Vagina (tissue), 2 donors: ENCODE results near the gene LRRC26. TPM values are rescaled to one million over a fixed set of nuclear protein-coding genes. Genes with fewer than 3 reads are reported as not detected.

Source experiments
- DNase-seq, 2 donors: peaks; one replicate each; pipeline ENCODE4 v3.0.0-alpha.2; 2017; ENCODE audit errors: extremely low spot score in 2 of 2
- H3K27ac ChIP-seq: fragments of 200-600 bp; sonication (generic); one replicate; pipeline ENCODE4 v1.5.1; 2019
- H3K27me3 ChIP-seq: fragments of 200-600 bp; sonication (generic); one replicate; pipeline ENCODE4 v1.5.1; 2019
- H3K36me3 ChIP-seq, 2 donors: fragments of 200-600 bp; sonication (generic); one replicate each; pipeline ENCODE4 v1.5.1; 2017 to 2019
- H3K4me1 ChIP-seq: fragments of 200-600 bp; sonication (generic); one replicate; pipeline ENCODE4 v1.5.1; 2019
- H3K4me3 ChIP-seq, 2 donors: fragments of 200-600 bp; sonication (generic); 1 replicate in 1 of 2; 2 replicates in 1 of 2; pipeline ENCODE4 v1.5.1; 2016 to 2019
- H3K9me3 ChIP-seq: fragments of 200-600 bp; sonication (generic); one replicate; pipeline ENCODE4 v1.5.1; 2019
- POLR2A ChIP-seq, 2 donors: fragments of 450-650 bp; IDR thresholded peaks; one replicate each; pipeline ENCODE4 v1.6.1; 2017; ENCODE audit warnings: antibody characterized with exemption in 2 of 2, mild to moderate bottlenecking in 2 of 2, moderate library complexity in 2 of 2
- POLR2AphosphoS5 ChIP-seq, 2 donors: sonication (generic); formaldehyde crosslinking; IDR thresholded peaks; one replicate each; pipeline ENCODE4 v1.9.0; 2017; ENCODE audit warnings: antibody characterized with exemption in 2 of 2, mild to moderate bottlenecking in 2 of 2, low read depth in 1 of 2; ENCODE audit not compliant: insufficient read depth in 1 of 2
- intact Hi-C: fragments of 100-400 bp; cut with DNase I; formaldehyde crosslinking; loops from one replicate; pipeline ENCODE4 v1.15.1; 2023
- total RNA-seq: library from RNA; depleted of rRNA; stranded (reverse); fragments of >200 nt; gene quantifications from one replicate; pipeline ENCODE4 v1.2.3, GENCODE V29; 2016
- TF ChIP-seq, protein P1 (sequence below), 3 experiments: fragments of 450-650 bp in 2 of 3; fragments of 200-600 bp in 1 of 3; sonication (generic) in 1 of 3; IDR thresholded peaks; one replicate each; pipeline ENCODE4 v1.5.1; 2017 to 2019; ENCODE audit warnings: antibody characterized with exemption in 3 of 3, mild to moderate bottlenecking in 2 of 3, moderate library complexity in 2 of 3

The LRRC26 gene
- total RNA-seq, 1 donor from 2014 or later: not detected

DNA sequence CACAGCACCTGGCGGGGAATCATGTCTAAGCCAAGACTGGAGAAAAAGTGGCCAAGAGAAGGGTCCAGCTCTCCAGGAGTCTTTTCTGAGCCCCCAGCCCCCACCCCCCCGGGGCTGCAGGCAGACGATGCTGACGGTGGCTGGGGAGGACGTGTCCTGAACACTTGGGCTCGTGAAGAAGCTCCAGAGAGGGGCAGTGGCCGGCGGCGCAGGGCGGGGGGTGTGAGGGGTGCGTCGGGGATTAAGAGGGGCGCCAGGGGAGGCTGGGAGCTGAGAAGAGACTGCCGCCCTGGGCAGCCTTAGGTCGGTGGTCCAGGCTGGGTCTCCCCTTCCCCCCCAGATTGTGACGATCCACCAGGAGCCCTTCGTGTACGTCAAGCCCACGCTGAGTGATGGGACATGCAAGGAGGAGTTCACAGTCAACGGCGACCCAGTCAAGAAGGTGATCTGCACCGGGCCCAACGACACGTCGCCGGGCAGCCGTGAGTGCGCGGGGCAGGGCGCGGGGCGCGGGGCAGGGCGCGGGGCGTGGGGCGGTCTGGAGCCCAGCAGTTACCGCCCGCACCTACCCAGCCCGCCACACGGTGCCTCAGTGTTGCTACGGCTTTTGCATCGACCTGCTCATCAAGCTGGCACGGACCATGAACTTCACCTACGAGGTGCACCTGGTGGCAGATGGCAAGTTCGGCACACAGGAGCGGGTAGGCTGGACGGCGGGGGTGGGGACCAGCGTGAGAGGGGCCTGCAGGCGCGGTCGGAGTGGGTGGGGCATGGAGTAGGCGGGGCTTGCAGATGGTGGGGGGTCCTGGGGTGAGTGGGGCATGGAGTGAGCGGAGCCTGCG lies 8.9 kb downstream of the LRRC26 start:
- Histone ChIP-seq H3K4me1 (peaks cover 37% of the 10 kb centered on the region), H3K9me3 (no peaks in the 10 kb centered on the region)

DNA sequence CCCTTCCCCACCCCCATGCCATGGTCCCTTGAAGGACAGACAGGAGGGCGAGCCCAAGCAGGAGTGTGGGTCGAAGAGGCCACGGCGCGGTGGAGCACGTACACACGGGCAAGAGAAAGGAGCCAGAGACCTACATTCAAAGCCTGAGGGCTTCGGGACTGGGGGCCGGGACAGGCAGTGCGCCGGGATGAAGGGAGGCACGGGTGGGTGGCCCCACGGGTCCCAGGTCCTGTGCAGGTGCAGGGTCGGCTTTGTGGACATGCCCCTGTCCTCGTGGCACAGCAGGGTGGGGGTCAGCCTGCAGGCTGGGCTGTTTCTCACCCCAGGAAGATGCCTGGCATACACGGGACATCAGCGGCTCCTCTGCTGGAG lies 9.8 kb downstream of the LRRC26 start:
- Histone ChIP-seq H3K36me3 (no peaks in the 10 kb centered on the region), H3K4me1 (peaks cover 37% of the 10 kb centered on the region), H3K27ac (no peak overlapping the region), H3K4me3 (no peak overlapping the region), H3K27me3 (peaks cover 21% of the 10 kb centered on the region), H3K9me3 (no peaks in the 10 kb centered on the region)
- no peak for DNase-seq
- TF ChIP-seq, protein P1, sequence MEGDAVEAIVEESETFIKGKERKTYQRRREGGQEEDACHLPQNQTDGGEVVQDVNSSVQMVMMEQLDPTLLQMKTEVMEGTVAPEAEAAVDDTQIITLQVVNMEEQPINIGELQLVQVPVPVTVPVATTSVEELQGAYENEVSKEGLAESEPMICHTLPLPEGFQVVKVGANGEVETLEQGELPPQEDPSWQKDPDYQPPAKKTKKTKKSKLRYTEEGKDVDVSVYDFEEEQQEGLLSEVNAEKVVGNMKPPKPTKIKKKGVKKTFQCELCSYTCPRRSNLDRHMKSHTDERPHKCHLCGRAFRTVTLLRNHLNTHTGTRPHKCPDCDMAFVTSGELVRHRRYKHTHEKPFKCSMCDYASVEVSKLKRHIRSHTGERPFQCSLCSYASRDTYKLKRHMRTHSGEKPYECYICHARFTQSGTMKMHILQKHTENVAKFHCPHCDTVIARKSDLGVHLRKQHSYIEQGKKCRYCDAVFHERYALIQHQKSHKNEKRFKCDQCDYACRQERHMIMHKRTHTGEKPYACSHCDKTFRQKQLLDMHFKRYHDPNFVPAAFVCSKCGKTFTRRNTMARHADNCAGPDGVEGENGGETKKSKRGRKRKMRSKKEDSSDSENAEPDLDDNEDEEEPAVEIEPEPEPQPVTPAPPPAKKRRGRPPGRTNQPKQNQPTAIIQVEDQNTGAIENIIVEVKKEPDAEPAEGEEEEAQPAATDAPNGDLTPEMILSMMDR (IDR thresholded peaks at IDR 0.05): no peak
- TF ChIP-seq POLR2AphosphoS5 (IDR thresholded peaks at IDR 0.05; ENCODE audit: insufficient read depth in 1 of 2, low read depth in 1 of 2) (no peak), POLR2A (IDR thresholded peaks at IDR 0.05) (no peak)
- intact Hi-C loops: loop anchor here (10.0 kb wide), 1 partner anchor 255 kb away; no protein-coding TSS in a partner anchor

More for the DNA sequence above, 8.9 kb downstream of the LRRC26 start:
- intact Hi-C loops: loop anchor here (10.0 kb wide), 1 partner anchor 254 kb away; no protein-coding TSS in a partner anchor
- H3K27ac ChIP-seq: no peak overlapping the region
- no peak overlapping the region for H3K4me3 ChIP-seq
- TF ChIP-seq POLR2AphosphoS5 (IDR thresholded peaks at IDR 0.05; ENCODE audit: insufficient read depth in 1 of 2, low read depth in 1 of 2): no peak
- TF ChIP-seq, protein P1 (IDR thresholded peaks at IDR 0.05): no peak
- TF ChIP-seq POLR2A (IDR thresholded peaks at IDR 0.05): no peak
- no peaks in the 10 kb centered on the region for H3K36me3 ChIP-seq
- H3K27me3 ChIP-seq: peaks cover 26% of the 10 kb centered on the region
- DNase-seq: no peak

DNA sequence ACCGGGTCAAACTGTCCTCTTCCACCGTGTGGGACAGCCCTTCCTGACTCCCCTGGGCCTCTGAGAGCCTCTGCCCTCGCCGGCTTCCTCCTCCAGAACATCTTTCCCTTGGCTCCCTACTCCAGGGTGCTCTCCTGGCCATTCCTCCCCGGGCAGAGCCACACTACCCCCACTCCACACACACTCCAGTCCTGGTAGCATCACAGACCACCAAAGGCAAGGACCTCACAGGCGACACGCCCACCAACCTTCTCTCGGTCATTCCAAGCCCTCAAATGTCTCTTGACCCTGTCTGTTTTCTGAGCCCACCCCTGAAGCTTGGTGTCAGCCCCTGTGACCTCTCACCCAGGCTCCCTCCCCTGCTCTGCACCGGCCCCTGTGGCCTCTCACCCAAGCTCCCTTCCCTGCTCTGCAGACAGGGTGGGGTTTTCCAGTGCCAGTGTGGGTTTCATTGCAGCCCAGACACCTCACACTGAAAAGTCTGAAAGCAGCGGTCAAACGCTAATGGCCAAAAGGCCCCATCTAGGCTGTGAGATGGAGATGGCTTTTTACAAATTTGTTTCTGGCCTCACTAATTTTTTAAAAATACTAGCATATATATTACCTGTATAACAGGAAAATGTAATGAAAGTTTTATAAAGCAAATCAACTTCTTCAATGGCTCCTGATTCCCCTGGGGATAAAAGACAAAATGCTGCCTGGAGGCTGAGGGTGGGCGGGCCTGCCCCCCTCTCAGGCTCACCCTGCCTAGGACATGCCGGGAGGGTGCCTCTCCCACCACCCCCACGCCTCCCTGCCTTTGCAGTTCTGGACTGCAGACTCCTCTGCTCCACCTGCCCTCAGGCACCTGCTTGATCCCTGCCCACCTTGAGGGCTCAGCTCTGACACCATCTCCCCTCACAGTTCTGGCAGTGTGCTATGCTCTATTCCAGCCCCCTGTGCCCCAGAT lies 10.5 kb downstream of the LRRC26 start:
- Histone ChIP-seq H3K36me3 (no peaks in the 10 kb centered on the region), H3K4me3 (no peak overlapping the region), H3K27ac (no peak overlapping the region), H3K27me3 (peaks cover 18% of the 10 kb centered on the region), H3K9me3 (no peaks in the 10 kb centered on the region), H3K4me1 (peaks cover 37% of the 10 kb centered on the region)
- intact Hi-C loops: loop anchor here (10.0 kb wide), 1 partner anchor 255 kb away; no protein-coding TSS in a partner anchor
- TF ChIP-seq, protein P1 (IDR thresholded peaks at IDR 0.05): no peak
- no peak for DNase-seq

DNA sequence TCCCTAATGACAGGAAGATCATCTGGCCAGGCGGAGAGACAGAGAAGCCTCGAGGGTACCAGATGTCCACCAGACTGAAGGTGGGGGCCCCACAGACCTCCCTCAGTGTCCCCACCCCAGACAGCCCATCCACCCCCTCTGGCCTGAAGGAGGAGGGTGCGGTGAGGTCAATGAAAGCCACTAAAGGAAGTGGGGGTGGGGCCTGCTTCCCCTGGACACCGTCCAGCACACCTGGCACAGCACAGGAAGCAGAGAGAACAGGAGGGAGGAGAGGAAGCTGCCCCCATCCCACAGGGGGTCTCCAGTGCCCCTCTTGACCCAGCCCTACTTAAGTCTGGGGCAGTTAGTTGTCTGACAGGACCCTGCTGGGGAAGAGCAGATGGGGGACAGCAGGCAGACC lies 11.2 kb downstream of the LRRC26 start:
- intact Hi-C loops: no loop called here
- DNase-seq: no peak
- H3K4me1 ChIP-seq: peaks cover 37% of the 10 kb centered on the region
- peaks cover 18% of the 10 kb centered on the region for H3K27me3 ChIP-seq
- TF ChIP-seq POLR2AphosphoS5 (IDR thresholded peaks at IDR 0.05; ENCODE audit: insufficient read depth in 1 of 2, low read depth in 1 of 2) (no peak), POLR2A (IDR thresholded peaks at IDR 0.05) (no peak)
- TF ChIP-seq, protein P1 (IDR thresholded peaks at IDR 0.05): no peak
- no peak overlapping the region for H3K4me3 ChIP-seq
- H3K27ac ChIP-seq: no peak overlapping the region
- H3K36me3 ChIP-seq: no peaks in the 10 kb centered on the region
- H3K9me3 ChIP-seq: no peaks in the 10 kb centered on the region
